Activated naive CD8-positive, alpha-beta T cell treated with anti-CD3 and anti-CD28 coated beads for 36 hours (primary cell): ENCODE measurements around the gene BMP7. TPM values are rescaled to one million over a fixed set of nuclear protein-coding genes. Genes with fewer than 3 reads are reported as not detected.

Source experiments
- DNase-seq: peaks from one replicate; pipeline ENCODE4 v3.0.0; 2021
- H3K27ac Mint-ChIP-seq: one replicate; pipeline ENCODE4 v1.8.0; 2022; ENCODE audit warnings: mild to moderate bottlenecking, moderate library complexity, mixed read lengths
- H3K27me3 Mint-ChIP-seq: one replicate; pipeline ENCODE4 v1.8.0; 2022; ENCODE audit warnings: mild to moderate bottlenecking, mixed read lengths
- H3K36me3 Mint-ChIP-seq: one replicate; pipeline ENCODE4 v1.8.0; 2021; ENCODE audit warnings: mild to moderate bottlenecking, mixed read lengths
- H3K4me1 Mint-ChIP-seq: one replicate; pipeline ENCODE4 v1.8.0; 2021; ENCODE audit warnings: mixed read lengths
- H3K4me3 Mint-ChIP-seq: one replicate; pipeline ENCODE4 v1.8.0; 2022; ENCODE audit warnings: mild to moderate bottlenecking, moderate library complexity, mixed read lengths
- H3K9me3 Mint-ChIP-seq: one replicate; pipeline ENCODE4 v1.8.0; 2022; ENCODE audit warnings: mixed read lengths
- total RNA-seq, 2 experiments: library from RNA; stranded (reverse); gene quantifications; one replicate each; pipeline ENCODE4 v1.2.3, GENCODE V29; 2021

Gene BMP7
- total RNA-seq, 2 experiments from 2014 or later, result not detected

DNA sequence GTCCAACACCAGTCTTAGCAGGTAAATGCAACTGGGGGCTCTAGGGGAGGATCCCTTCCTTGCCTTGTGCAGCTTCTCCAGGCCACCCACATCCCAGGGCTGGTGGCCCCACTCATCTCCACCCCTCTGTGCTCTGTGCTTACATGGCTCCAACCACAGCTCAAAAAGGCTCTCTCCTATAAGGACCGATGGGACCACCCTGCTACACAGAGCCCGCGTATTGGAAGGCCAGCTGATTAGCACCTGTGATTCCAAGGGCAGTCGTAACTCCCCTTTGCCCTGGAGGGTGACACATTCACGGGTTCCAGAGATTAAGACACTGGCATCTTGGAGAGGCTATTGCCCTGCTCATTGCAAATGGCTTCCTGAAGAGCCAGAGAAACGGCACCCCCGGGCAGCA, 84.8 kb downstream of the BMP7 start:
- H3K36me3 Mint-ChIP-seq, result no peaks in the 10 kb centered on the region
- H3K4me1 Mint-ChIP-seq, result peaks cover 2% of the 10 kb centered on the region
- DNase-seq, result no peak
- peaks cover 32% of the 10 kb centered on the region for H3K27me3 Mint-ChIP-seq
- H3K4me3 Mint-ChIP-seq, result no peak overlapping the region
- no peak overlapping the region for H3K27ac Mint-ChIP-seq
- H3K9me3 Mint-ChIP-seq, result no peaks in the 10 kb centered on the region

DNA sequence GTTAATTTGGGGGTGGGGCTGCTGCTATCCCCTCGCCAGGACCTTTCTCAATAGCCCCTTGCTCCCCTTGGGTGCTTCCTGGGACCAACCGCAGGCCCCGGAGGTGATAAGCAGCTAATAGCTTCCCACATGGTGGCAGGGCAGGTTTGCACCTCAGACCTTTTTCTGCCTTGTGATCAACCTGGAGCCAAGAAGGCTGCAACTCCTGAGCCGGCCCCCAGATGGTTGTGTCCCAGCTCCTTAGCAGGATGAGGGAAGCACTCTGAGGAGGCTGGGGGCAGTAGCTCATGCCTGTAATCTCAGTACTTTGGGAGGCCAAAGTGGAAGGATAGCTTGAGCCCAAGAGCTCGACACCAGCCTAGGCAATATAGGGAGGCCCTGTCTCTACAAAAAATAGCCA, 85.5 kb downstream of the BMP7 start:
- Mint-ChIP-seq H3K4me3 (no peak overlapping the region), H3K36me3 (no peaks in the 10 kb centered on the region), H3K27ac (no peak overlapping the region), H3K27me3 (peaks cover 32% of the 10 kb centered on the region), H3K4me1 (peaks cover 2% of the 10 kb centered on the region), H3K9me3 (no peaks in the 10 kb centered on the region)
- DNase-seq, result no peak

DNA sequence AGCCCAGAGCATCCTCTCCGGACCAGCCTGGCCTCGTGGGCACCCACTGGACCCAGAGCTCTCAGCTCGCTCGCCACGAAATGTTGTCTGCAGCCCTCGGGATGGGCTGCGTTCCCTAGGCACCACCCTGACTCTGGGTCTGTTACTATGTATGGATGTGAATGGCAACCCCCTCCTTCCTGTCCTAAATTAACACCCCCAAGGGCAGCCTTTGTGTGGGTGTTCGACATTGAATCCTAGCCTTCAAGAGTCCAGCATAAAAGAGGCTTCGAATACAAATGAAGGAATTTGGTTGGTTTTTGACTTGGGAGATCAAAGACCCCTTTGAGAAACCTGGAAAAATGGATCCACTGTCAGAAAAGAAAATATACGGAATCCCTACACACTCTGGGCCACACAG, 86.1 kb downstream of the BMP7 start:
- H3K9me3 Mint-ChIP-seq, result no peaks in the 10 kb centered on the region
- H3K4me3 Mint-ChIP-seq, result no peak overlapping the region
- H3K27me3 Mint-ChIP-seq, result peaks cover 32% of the 10 kb centered on the region
- no peak overlapping the region for H3K27ac Mint-ChIP-seq
- H3K36me3 Mint-ChIP-seq, result no peaks in the 10 kb centered on the region
- H3K4me1 Mint-ChIP-seq, result peaks cover 2% of the 10 kb centered on the region
- no peak for DNase-seq

DNA sequence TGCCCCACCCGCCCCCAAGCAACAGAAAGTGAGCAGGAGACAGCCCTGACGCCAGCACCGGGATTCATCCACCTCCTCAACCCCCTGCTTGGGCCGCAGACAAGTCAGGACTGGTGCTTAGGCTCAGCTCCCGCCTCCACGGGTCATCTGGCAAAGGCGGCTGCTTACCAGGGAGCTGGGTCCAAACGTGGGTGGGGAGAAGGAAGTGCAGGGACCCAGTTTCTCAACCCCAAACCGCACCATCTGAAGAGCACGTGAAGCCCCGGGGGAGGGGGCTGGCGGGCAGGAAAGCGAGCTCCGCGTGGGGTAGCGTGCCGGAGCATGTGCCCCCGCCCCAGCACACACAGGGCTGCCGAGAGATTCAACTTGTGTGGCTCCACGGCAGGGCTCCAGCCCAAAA, 87.2 kb downstream of the BMP7 start:
- Mint-ChIP-seq H3K27ac (no peak overlapping the region), H3K4me3 (no peak overlapping the region), H3K27me3 (peaks cover 37% of the 10 kb centered on the region), H3K9me3 (no peaks in the 10 kb centered on the region), H3K36me3 (no peaks in the 10 kb centered on the region), H3K4me1 (peaks cover 4% of the 10 kb centered on the region)
- no peak for DNase-seq

DNA sequence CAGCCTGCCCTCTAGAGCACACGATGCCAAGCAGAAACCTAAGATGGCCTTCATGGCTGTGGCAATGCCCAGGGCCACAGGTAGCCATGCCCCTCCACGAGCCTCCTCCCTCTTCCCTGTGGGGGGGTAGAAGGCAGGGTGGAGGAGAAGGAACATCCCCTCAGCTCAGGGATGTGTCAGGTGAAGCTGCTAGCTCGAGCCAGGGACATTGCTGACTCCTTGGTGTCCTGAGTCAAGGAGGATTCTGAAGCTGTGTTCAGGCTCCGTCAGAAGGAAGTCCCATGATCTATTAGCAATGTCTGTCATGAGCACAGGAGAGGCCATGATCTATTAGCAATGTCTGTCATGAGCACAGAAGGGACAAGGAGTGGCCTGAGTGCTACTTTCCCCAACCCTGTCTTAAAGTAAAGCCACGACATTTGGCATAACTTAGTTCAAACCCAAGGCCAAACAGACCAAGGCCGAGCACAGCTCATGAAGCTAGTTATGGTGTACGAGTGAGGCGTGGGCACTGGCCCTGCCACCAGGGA, 87.8 kb downstream of the BMP7 start:
- no peak for DNase-seq
- no peaks in the 10 kb centered on the region for H3K36me3 Mint-ChIP-seq
- peaks cover 4% of the 10 kb centered on the region for H3K4me1 Mint-ChIP-seq
- peaks cover 39% of the 10 kb centered on the region for H3K27me3 Mint-ChIP-seq
- H3K27ac Mint-ChIP-seq, result no peak overlapping the region
- no peaks in the 10 kb centered on the region for H3K9me3 Mint-ChIP-seq
- no peak overlapping the region for H3K4me3 Mint-ChIP-seq

DNA sequence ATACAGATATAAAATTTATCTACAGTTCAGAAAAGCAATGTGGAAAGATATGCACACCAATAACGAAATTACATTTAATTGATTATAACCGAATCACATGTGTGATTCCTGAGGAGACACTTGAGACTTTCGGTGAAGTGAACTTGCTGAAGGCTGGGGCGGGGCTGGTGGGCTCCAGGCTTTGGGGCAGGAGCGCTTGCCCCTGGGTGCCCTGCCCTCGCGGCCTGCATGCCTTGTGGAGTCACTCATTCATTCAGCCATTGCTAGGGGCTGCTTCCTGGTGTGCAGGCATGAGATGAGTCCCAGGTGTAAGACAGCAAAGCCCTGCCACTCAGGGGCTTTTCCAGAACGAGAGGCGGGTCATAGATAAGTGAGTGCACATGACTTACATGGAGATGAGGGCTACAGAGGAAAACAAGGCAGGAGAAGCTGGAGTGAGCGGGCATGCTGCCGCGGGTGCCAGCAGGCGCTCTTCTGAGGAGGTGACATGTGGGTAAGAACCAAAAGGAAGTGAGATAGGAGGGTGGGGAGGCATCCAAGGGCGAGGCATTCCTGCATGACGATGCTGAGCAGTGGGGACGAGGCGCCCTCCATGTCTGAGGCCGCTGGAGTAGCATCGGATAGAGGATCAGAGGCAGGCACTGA, 88.7 kb downstream of the BMP7 start:
- H3K27me3 Mint-ChIP-seq, result peaks cover 39% of the 10 kb centered on the region
- H3K27ac Mint-ChIP-seq, result no peak overlapping the region

DNA sequence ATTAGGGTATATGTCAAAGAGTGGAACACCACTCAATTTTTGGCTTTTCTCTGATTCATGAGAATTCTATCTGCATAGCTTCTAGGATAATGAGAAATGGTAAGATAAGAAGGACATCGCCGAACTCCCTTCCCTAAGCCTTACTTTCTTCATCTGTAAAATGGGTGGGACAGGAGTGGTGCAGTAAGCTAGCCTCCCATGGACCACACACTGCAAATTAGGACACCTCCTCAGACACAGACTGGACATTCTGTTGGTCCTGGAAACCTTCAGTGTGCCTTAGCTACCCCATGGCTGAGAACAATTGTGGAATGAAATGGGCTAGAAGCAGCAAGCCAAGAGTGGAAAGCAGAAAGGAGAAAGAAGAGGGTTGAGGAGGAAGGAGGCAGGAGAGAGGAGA, 89.6 kb downstream of the BMP7 start:
- Mint-ChIP-seq H3K9me3 (no peaks in the 10 kb centered on the region), H3K36me3 (no peaks in the 10 kb centered on the region), H3K27me3 (peaks cover 42% of the 10 kb centered on the region), H3K4me3 (no peak overlapping the region), H3K27ac (no peak overlapping the region), H3K4me1 (peaks cover 4% of the 10 kb centered on the region)
- DNase-seq, result no peak

More for the DNA sequence above, 88.7 kb downstream of the BMP7 start:
- Mint-ChIP-seq H3K4me3 (no peak overlapping the region), H3K36me3 (no peaks in the 10 kb centered on the region), H3K9me3 (no peaks in the 10 kb centered on the region), H3K4me1 (peaks cover 4% of the 10 kb centered on the region)
- no peak for DNase-seq

DNA sequence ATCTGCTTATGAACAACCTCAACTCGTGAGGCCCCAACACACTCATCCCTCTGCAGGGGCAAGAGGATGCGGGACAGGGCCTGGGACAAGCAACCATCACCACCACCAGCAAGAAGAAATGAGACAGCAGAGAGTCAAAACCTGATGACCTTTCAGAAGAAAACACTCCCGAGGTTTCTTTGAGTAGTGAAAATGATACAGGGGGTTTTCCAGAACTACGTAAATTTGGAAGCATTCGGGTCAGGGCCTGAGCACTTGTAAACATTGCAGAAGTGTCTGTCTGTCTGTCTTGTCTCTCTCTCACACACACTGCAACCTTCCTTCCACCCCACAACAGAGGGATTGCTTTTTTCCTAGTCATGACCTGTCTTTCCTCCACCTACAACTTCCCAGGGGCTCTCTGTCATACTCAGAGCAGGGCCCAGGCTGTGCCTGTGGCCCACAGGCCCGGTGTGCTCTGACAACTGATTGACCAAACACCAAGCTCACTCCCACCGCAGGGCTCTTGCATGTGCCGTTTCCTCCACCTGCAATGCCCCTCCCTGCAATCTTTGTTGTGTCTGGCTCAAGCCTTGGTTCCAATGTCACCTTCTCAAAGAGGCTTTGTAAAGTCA, 90.9 kb downstream of the BMP7 start:
- Mint-ChIP-seq H3K4me1 (peaks cover 4% of the 10 kb centered on the region), H3K27me3 (peaks cover 35% of the 10 kb centered on the region), H3K36me3 (no peaks in the 10 kb centered on the region), H3K27ac (no peak overlapping the region), H3K4me3 (no peak overlapping the region), H3K9me3 (no peaks in the 10 kb centered on the region)
- DNase-seq, result no peak

DNA sequence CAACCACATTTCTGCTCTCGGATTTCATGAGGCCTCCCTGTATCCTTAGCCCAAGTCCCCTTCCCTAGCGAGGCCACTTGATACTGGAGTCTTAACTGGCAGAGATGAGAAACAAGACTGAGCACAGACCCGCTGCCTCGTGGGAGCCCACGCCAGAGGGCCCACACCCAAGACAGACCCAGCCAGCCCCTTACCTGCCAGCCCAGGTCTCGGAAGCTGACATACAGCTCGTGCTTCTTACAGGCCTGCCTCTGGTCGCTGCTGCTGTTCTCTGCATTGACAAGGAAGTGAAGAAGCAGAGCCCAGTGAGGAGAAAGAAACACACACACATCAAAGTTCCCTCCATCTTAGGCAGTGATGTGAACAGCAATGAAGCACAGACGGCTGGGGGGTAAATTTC, 91.7 kb downstream of the BMP7 start:
- no peak for DNase-seq
- Mint-ChIP-seq H3K4me3 (no peak overlapping the region), H3K27ac (no peak overlapping the region), H3K27me3 (peaks cover 27% of the 10 kb centered on the region), H3K36me3 (no peaks in the 10 kb centered on the region), H3K4me1 (peaks cover 2% of the 10 kb centered on the region), H3K9me3 (no peaks in the 10 kb centered on the region)

DNA sequence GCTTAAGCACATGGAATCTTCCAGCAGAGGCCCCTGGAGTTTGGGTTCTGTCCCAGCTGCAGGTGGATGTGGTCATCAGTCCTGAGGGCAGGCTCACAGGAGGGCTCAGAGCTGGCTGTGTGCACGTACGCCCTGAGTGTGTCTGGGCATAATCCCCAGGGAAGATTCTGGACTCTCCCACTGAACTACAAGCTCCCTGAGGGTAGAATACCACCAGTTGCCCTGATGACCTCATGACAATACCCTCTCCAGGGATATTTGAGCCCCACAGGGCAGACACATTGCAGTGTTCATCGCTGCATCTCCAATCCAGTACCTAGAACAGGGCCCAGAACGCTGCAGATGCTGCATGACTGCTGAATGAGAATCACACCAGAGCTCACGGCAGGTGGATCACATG, 92.5 kb downstream of the BMP7 start:
- Mint-ChIP-seq H3K27ac (no peak overlapping the region), H3K4me1 (peaks cover 2% of the 10 kb centered on the region), H3K36me3 (no peaks in the 10 kb centered on the region), H3K27me3 (peaks cover 24% of the 10 kb centered on the region), H3K4me3 (no peak overlapping the region), H3K9me3 (no peaks in the 10 kb centered on the region)
- DNase-seq, result no peak

DNA sequence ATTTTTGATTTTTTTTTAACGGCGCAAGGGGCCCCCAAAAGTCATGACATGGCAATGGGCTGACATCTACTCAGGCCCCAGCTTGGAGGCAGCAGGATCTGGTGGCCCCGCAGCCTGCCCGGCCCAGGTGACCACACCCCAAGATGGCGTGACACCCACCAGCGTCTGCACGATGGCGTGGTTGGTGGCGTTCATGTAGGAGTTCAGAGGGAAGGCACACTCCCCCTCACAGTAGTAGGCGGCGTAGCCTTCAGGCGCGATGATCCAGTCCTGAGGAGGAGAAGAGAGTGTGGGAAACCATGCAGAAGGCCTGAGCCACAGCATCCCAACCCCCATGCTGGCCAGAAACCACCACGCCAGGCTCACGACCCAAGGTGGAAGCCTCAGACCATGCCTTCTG, 93.4 kb downstream of the BMP7 start:
- Mint-ChIP-seq H3K4me3 (no peak overlapping the region), H3K4me1 (peaks cover 2% of the 10 kb centered on the region), H3K9me3 (no peaks in the 10 kb centered on the region), H3K27me3 (peaks cover 20% of the 10 kb centered on the region), H3K27ac (no peak overlapping the region), H3K36me3 (no peaks in the 10 kb centered on the region)
- no peak for DNase-seq

DNA sequence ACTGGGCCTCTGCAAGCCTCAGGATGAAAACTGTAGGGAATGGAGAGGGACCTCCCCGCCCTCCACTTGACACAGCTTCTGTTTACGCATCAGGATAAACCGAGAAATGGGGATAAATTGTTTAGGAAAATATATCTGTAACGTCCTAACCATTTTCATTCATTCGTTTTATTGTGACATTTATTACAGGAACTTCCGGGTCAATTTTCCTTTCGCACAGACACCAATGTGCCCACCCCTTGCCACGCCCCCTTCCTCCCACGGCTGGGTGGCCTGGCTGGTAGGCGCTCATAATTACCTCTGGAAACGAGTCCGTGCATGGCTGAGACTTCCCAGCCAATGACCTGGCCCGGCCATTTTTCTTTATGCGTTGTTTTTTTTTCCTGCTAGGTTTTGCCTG, 96.1 kb downstream of the BMP7 start:
- Mint-ChIP-seq H3K27me3 (peaks cover 12% of the 10 kb centered on the region), H3K36me3 (no peaks in the 10 kb centered on the region), H3K27ac (no peak overlapping the region), H3K4me3 (no peak overlapping the region), H3K4me1 (peaks cover 2% of the 10 kb centered on the region), H3K9me3 (no peaks in the 10 kb centered on the region)
- no peak for DNase-seq

DNA sequence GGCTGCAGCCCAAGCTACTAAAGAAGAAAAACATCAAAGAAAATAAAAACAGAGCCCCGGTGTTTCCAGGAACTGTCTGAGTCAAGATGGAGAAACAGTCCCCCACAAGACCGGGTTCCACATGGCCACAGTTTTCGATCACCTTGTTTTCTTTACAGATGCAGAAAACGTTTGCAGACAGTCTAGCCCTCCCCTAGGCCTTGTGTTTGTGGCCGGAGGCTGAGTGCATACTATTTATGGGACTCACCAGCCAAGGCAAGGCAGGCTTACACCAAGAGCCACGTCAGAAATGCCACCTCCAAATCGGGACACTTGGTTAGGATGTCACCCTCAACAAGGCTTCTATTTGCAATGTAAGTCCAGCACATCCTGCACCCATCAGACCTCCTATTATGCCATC, 97.3 kb downstream of the BMP7 start:
- H3K4me3 Mint-ChIP-seq, result no peak overlapping the region
- DNase-seq, result no peak
- H3K27ac Mint-ChIP-seq, result no peak overlapping the region

DNA sequence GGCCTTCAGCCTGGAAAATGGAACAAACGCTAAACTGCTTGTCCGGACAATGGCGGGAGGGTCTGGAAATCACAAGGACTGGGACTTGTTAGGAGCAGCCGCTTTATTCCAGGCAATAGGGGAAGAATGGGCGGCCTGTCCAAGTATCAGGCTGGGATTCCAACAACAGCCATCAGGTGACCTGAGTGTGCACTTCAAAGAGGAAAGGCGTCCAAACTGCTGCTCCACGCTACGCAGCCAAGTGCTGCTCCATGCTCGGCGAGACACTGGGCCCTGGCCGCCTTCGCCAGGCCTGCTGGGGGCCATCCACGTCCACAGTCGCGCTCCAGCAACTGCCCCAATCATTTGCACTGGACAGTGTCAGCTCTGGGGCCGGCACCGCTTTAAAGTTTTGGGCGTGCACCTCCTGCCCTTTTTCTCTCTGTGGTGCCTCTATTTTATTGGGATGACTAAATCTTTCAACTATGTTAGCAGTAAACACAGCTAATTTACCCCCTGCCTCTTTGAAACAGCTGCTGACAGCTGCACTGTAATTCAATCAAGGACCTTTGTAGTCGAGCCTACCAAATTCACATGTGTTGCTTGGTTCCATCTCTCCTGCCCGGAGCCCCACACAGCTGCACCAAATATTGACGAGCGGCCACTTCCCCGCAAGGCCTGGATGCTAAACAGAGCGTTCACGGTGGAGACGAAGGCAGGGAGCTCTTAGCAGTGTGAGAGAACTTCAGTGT, 98.3 kb downstream of the BMP7 start:
- Mint-ChIP-seq H3K9me3 (no peaks in the 10 kb centered on the region), H3K27ac (no peak overlapping the region), H3K4me3 (no peak overlapping the region), H3K27me3 (peaks cover 11% of the 10 kb centered on the region), H3K36me3 (no peaks in the 10 kb centered on the region), H3K4me1 (no peaks in the 10 kb centered on the region)
- DNase-seq, result no peak

More for the DNA sequence above, 97.3 kb downstream of the BMP7 start:
- no peaks in the 10 kb centered on the region for H3K4me1 Mint-ChIP-seq
- no peaks in the 10 kb centered on the region for H3K9me3 Mint-ChIP-seq
- H3K27me3 Mint-ChIP-seq, result peaks cover 11% of the 10 kb centered on the region
- H3K36me3 Mint-ChIP-seq, result no peaks in the 10 kb centered on the region

DNA sequence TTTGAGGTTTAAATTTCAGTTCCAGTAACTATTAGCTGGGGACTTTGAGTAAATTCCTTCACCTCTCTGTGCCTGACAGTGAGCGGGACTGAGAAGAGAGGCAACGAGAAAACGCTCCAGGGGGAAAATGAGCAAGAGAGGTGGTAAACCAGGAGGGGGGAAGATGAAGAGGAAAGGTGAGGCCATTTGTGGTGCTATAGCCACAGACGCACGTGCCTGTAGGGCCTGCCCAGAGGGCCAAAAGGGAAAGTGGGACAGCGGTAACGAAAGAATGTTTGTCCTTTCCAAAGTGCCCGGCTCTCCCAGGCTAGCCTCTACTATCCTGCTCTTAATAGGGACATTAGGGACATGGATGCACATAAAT, 99.2 kb downstream of the BMP7 start:
- Mint-ChIP-seq H3K9me3 (no peaks in the 10 kb centered on the region), H3K4me3 (no peak overlapping the region), H3K27ac (no peak overlapping the region), H3K4me1 (no peaks in the 10 kb centered on the region), H3K36me3 (no peaks in the 10 kb centered on the region), H3K27me3 (peaks cover 11% of the 10 kb centered on the region)
- DNase-seq, result no peak
